Ascending aorta (tissue), 2 donors: Measurements from ENCODE around the gene PTPMT1. TPM values are rescaled to one million over a fixed set of nuclear protein-coding genes. Genes with fewer than 3 reads are reported as not detected.

Source experiments
- DNase-seq, 2 donors: peaks; one replicate each; pipeline ENCODE4 v3.0.0-alpha.2; 2019; ENCODE audit warnings: low spot score in 2 of 2
- H3K27ac ChIP-seq, 2 donors: fragments of 200-600 bp; sonication (generic); one replicate each; pipeline ENCODE4 v1.5.1; 2016 to 2017; ENCODE audit warnings: mild to moderate bottlenecking in 1 of 2
- H3K27me3 ChIP-seq: fragments of 200-600 bp; sonication (generic); one replicate; pipeline ENCODE4 v1.5.1; 2017
- H3K36me3 ChIP-seq, 2 donors: fragments of 200-600 bp; sonication (generic); one replicate each; pipeline ENCODE4 v1.5.1; 2016
- H3K4me1 ChIP-seq, 2 donors: fragments of 200-600 bp; sonication (generic); one replicate each; pipeline ENCODE4 v1.5.1; 2016 to 2017; ENCODE audit warnings: mild to moderate bottlenecking in 1 of 2
- H3K4me3 ChIP-seq, 2 donors: fragments of 200-600 bp; sonication (generic); one replicate each; pipeline ENCODE4 v1.5.1; 2016 to 2017; ENCODE audit warnings: mild to moderate bottlenecking in 1 of 2
- H3K9me3 ChIP-seq, 2 donors: fragments of 200-600 bp; sonication (generic); one replicate each; pipeline ENCODE4 v1.5.1; 2016
- intact Hi-C: fragments of 100-400 bp; cut with DNase I; formaldehyde crosslinking; loops from one replicate; pipeline ENCODE4 v1.15.1; 2023
- total RNA-seq: library from RNA; depleted of rRNA; stranded (reverse); fragments of >200 nt; gene quantifications from one replicate; pipeline ENCODE4 v1.1.0, GENCODE V29; 2016
- TF ChIP-seq, protein P1 (sequence below), 3 experiments: fragments of 200-600 bp in 2 of 3; fragments of 450-650 bp in 1 of 3; sonication (generic) in 2 of 3; IDR thresholded peaks; one replicate each; pipeline ENCODE4 v1.5.1; 2016 to 2019; ENCODE audit warnings: antibody characterized with exemption in 3 of 3, mild to moderate bottlenecking in 1 of 3, moderate library complexity in 1 of 3

The PTPMT1 gene
- total RNA-seq, 1 donor from 2014 or later, result 215 TPM

DNA sequence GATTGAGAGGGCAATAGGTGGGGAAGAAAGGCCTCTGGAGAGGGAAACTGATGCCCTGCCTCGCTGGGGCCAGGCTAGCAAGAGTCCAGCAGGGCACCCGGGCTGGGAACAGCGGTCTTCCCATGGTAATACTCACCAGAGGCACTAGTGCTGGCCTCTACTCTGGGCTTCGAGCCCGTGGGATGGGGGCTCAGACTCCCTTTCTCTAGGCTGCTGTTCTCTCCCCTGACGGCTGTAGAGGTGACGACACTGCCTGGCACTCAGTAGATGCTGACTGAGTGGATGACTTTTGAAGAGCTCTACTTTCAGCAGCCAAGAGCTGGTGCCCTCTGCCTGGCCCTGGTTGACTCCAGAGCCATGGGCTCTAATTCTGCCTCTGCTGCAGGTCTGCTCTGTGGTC, 29.6 kb downstream of the PTPMT1 start:
- DNase-seq, result no peak
- Histone ChIP-seq H3K36me3 (no peaks in the 10 kb centered on the region), H3K4me3 (no peak overlapping the region), H3K4me1 (no peaks in the 10 kb centered on the region), H3K9me3 (no peaks in the 10 kb centered on the region), H3K27ac (no peak overlapping the region), H3K27me3 (no peaks in the 10 kb centered on the region)
- TF ChIP-seq, protein P1, sequence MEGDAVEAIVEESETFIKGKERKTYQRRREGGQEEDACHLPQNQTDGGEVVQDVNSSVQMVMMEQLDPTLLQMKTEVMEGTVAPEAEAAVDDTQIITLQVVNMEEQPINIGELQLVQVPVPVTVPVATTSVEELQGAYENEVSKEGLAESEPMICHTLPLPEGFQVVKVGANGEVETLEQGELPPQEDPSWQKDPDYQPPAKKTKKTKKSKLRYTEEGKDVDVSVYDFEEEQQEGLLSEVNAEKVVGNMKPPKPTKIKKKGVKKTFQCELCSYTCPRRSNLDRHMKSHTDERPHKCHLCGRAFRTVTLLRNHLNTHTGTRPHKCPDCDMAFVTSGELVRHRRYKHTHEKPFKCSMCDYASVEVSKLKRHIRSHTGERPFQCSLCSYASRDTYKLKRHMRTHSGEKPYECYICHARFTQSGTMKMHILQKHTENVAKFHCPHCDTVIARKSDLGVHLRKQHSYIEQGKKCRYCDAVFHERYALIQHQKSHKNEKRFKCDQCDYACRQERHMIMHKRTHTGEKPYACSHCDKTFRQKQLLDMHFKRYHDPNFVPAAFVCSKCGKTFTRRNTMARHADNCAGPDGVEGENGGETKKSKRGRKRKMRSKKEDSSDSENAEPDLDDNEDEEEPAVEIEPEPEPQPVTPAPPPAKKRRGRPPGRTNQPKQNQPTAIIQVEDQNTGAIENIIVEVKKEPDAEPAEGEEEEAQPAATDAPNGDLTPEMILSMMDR (IDR thresholded peaks at IDR 0.05), result no peak
- intact Hi-C loops, result no loop called here

DNA sequence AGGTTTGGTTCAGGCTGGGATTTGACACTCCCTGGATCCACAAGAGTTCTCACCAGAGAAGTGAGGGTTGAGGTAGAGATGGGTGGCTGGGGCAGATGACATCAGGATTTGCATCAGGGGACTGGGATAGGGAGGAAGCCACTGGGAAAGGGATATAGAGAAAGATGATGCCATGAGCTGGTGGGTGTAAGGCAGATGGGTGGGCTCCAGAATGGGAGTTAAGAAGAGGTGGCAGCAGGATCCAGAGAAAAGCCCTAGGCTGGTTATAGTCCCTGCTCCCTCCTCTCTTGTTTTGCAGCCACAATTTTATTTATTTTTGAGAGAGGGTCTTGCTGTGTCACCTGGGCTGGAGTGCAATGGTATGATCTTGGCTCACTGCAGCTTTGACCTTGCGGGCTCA, 30.6 kb downstream of the PTPMT1 start:
- intact Hi-C loops, result no loop called here
- Histone ChIP-seq H3K27me3 (no peaks in the 10 kb centered on the region), H3K4me3 (no peak overlapping the region), H3K9me3 (no peaks in the 10 kb centered on the region), H3K27ac (no peak overlapping the region), H3K4me1 (no peaks in the 10 kb centered on the region), H3K36me3 (no peaks in the 10 kb centered on the region)
- no peak for DNase-seq
- TF ChIP-seq, protein P1 (IDR thresholded peaks at IDR 0.05), result no peak

DNA sequence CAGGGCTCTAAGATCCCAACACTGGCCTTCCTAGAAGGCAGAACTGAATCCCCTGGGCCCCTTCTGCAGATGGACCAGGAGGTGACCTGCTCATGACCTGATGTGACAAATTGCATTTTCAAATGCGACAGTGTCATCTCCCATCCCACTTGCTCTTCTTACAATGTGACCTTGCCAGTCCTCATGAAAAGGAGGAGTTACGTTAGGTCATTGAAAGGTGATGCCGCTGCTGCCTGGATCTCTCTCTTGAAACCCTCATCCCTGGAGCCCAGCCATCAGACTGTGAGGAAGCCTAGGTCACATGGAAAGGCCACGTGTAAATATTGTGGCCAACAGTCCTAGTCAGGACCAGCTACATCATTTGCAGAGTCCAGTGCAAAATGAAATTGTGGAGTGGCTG, 34.5 kb downstream of the PTPMT1 start:
- Histone ChIP-seq H3K4me3 (no peak overlapping the region), H3K4me1 (no peaks in the 10 kb centered on the region), H3K27me3 (no peaks in the 10 kb centered on the region), H3K36me3 (no peaks in the 10 kb centered on the region), H3K9me3 (no peaks in the 10 kb centered on the region), H3K27ac (no peak overlapping the region)
- intact Hi-C loops, result no loop called here
- DNase-seq, result no peak
- TF ChIP-seq, protein P1 (IDR thresholded peaks at IDR 0.05), result no peak

DNA sequence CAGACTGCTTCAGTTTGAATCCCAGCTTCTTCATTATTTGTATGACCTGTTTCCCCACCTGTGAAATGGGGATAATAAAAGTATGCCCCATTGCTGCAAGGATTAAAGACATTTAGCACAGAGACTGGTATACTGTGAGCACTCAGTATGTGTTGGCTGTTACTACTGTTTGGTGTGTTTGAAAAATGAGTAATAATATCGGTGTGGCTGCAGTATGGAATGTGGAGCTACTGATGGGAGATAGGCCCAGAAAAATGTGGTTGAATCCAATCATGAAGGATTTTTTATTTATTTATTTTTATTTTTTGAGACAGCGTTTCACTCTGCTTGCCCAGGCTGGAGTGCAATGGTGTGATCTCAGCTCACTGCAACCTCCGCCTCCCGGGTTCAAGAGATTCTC, 37.9 kb downstream of the PTPMT1 start:
- H3K4me1 ChIP-seq, result no peaks in the 10 kb centered on the region
- H3K36me3 ChIP-seq, result no peaks in the 10 kb centered on the region
- no peak overlapping the region for H3K4me3 ChIP-seq
- H3K27ac ChIP-seq, result no peak overlapping the region
- intact Hi-C loops, result no loop called here
- TF ChIP-seq, protein P1 (IDR thresholded peaks at IDR 0.05), result no peak
- no peaks in the 10 kb centered on the region for H3K27me3 ChIP-seq
- no peaks in the 10 kb centered on the region for H3K9me3 ChIP-seq
- no peak for DNase-seq

DNA sequence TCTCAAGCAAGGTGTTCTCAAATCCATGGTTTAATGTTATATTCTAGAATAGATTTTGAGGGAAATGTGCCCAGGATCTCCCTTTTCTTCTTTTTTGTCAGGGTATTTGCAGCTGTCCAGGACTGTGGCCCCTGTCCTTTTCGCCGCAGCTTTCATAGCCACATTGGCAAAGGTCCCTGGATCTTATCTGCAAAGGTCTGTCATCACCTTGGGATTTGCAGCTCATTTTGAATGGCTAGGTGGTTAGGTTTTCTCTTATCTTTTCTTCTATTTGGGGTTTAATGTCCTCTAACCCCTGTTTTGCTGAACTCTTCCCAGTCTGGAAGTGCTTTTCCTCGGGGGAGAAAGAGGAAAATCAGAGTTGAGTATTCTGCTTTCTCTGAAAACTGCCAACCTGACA, 40.5 kb downstream of the PTPMT1 start:
- TF ChIP-seq, protein P1 (IDR thresholded peaks at IDR 0.05), result no peak
- H3K4me1 ChIP-seq, result no peaks in the 10 kb centered on the region
- no peak for DNase-seq
- H3K27ac ChIP-seq, result no peak overlapping the region
- H3K4me3 ChIP-seq, result no peak overlapping the region
- H3K27me3 ChIP-seq, result no peaks in the 10 kb centered on the region
- no peaks in the 10 kb centered on the region for H3K9me3 ChIP-seq
- peaks cover 0 to 5% of the 10 kb centered on the region in 2 donors for H3K36me3 ChIP-seq
- intact Hi-C loops, result no loop called here

GRCh38 chr11:47606731-47607130, 41.3 kb downstream of the PTPMT1 start:
- Histone ChIP-seq H3K9me3 (no peaks in the 10 kb centered on the region), H3K27me3 (no peaks in the 10 kb centered on the region), H3K27ac (no peak overlapping the region), H3K4me3 (no peak overlapping the region), H3K36me3 (peaks cover 4 to 5% of the 10 kb centered on the region in 2 donors), H3K4me1 (no peaks in the 10 kb centered on the region)
- intact Hi-C loops, result no loop called here
- TF ChIP-seq, protein P1 (IDR thresholded peaks at IDR 0.05), result no peak
- DNase-seq, result no peak
